Inflammatory macrophage treated with lipopolysaccharide for 4 hours (primary cell): ENCODE data around the gene CD22.
"Not testable (repeated sequence)": the region's sequence is repeated elsewhere in the genome, so short reads cannot be mapped to it uniquely, and the experiment has no call there.

Source experiments
- DNase-seq: peaks from one replicate; pipeline ENCODE4 v3.0.0-alpha.2; 2020

The CD22 gene

GRCh38 chr19:35328851-35329285, at the start of gene CD22:
Gene CD22, plus strand, starts transcription at chr19:35329187. Its CDS starts 2,854 bp downstream, at chr19:35332041.
- DNase-seq, result peak; percentile 34

GRCh38 chr19:35279374-35279773, 49.6 kb upstream of the CD22 start:
- no peak for DNase-seq

GRCh38 chr19:35279985-35280821, 48.8 kb upstream of the CD22 start:
- DNase-seq, result no peak

- no peak for DNase-seq
Observed at GRCh38 chr19:35281303-35281702, 47.7 kb upstream of the CD22 start.

GRCh38 chr19:35284153-35285094, 44.6 kb upstream of the CD22 start:
- no peak for DNase-seq

- DNase-seq, result peak; percentile 69
Observed at GRCh38 chr19:35285095-35285449, 43.9 kb upstream of the CD22 start.

GRCh38 chr19:35285465-35285864, 43.5 kb upstream of the CD22 start:
- DNase-seq, result not testable (repeated sequence)

- peak; percentile 52 for DNase-seq
Observed at GRCh38 chr19:35286101-35286500, 42.9 kb upstream of the CD22 start.

- DNase-seq, result no peak
Observed at GRCh38 chr19:35287713-35288112, 41.3 kb upstream of the CD22 start.

GRCh38 chr19:35288331-35288730, 40.7 kb upstream of the CD22 start:
- no peak for DNase-seq

- DNase-seq, result no peak
Observed at GRCh38 chr19:35288906-35289305, 40.1 kb upstream of the CD22 start.

- DNase-seq, result no peak
Observed at GRCh38 chr19:35290381-35291127, 38.4 kb upstream of the CD22 start.

GRCh38 chr19:35291259-35291658, 37.7 kb upstream of the CD22 start:
- DNase-seq, result no peak

- DNase-seq, result no peak
Observed at GRCh38 chr19:35291916-35292315, 37.1 kb upstream of the CD22 start, which contains the start of gene MAG. Gene MAG, plus strand, starts transcription at chr19:35292161. Its CDS starts 3,248 bp downstream, at chr19:35295409.

GRCh38 chr19:35292421-35293362, 36.3 kb upstream of the CD22 start:
- DNase-seq, result no peak

- DNase-seq, result no peak
Observed at GRCh38 chr19:35293363-35293739, 35.6 kb upstream of the CD22 start.

GRCh38 chr19:35293808-35294207, 35.2 kb upstream of the CD22 start:
- no peak for DNase-seq

GRCh38 chr19:35294328-35294727, 34.7 kb upstream of the CD22 start:
- DNase-seq, result no peak

- DNase-seq, result no peak
Observed at GRCh38 chr19:35294859-35295791, 33.9 kb upstream of the CD22 start.

GRCh38 chr19:35295792-35296462, 33.1 kb upstream of the CD22 start:
- no peak for DNase-seq
